NCI-H446 treated with DMSO at 0.1 percent for 48 hours (cell line): ENCODE results near the gene ATXN3.
A peak's percentile ranks its signal among the peaks of the same experiment; 100 is the strongest.
"Not testable (repeated sequence)": the region's sequence is repeated elsewhere in the genome, so short reads cannot be mapped to it uniquely, and the experiment has no call there.

ENCODE experiments used
- DNase-seq: peaks from one replicate; lab custom pipeline; 2025; lab: John Stamatoyannopoulos, UW

ATXN3 gene

GRCh38 chr14:92058006-92058917 lies 48.1 kb downstream of the ATXN3 start:
- no peak for DNase-seq

GRCh38 chr14:92049781-92050180 lies 56.6 kb downstream of the ATXN3 start:
- no peak for DNase-seq

- not testable (repeated sequence) for DNase-seq
These were observed 57.2 kb downstream of the ATXN3 start for GRCh38 chr14:92049221-92049620.

GRCh38 chr14:92045904-92046303 lies 60.5 kb downstream of the ATXN3 start:
- DNase-seq = not testable (repeated sequence)

GRCh38 chr14:92041766-92042165 lies 64.6 kb downstream of the ATXN3 start:
- DNase-seq = not testable (repeated sequence)

GRCh38 chr14:92041203-92041602 lies 65.2 kb downstream of the ATXN3 start:
- DNase-seq = no peak

GRCh38 chr14:92040431-92041051 lies 65.8 kb downstream of the ATXN3 start:
- DNase-seq = no peak

- peak; percentile 86 for DNase-seq
These were observed 66.5 kb downstream of the ATXN3 start, which contains the start of gene TRIP11 for GRCh38 chr14:92039719-92040430. Gene TRIP11, minus strand, starts transcription at chr14:92040059. Its CDS starts 374 bp downstream, at chr14:92039685.

GRCh38 chr14:92039063-92039718 lies 67.2 kb downstream of the ATXN3 start:
- peak; percentile 51 for DNase-seq

GRCh38 chr14:92037989-92038388 lies 68.4 kb downstream of the ATXN3 start:
- DNase-seq = no peak

GRCh38 chr14:92035890-92036289 lies 70.5 kb downstream of the ATXN3 start:
- DNase-seq = no peak

GRCh38 chr14:92033906-92034687 lies 72.3 kb downstream of the ATXN3 start:
- DNase-seq = no peak

- DNase-seq = no peak
These were observed 72.9 kb downstream of the ATXN3 start for GRCh38 chr14:92033433-92033832.

- DNase-seq = no peak
These were observed 79.7 kb downstream of the ATXN3 start for GRCh38 chr14:92026548-92027190.

GRCh38 chr14:92022036-92022435 lies 84.3 kb downstream of the ATXN3 start:
- DNase-seq = no peak

- no peak for DNase-seq
These were observed 84.9 kb downstream of the ATXN3 start for GRCh38 chr14:92021523-92021922.

GRCh38 chr14:92014040-92014439 lies 92.3 kb downstream of the ATXN3 start:
- no peak for DNase-seq

- DNase-seq = no peak
These were observed 94.1 kb downstream of the ATXN3 start for GRCh38 chr14:92012121-92012748.

- no peak for DNase-seq
These were observed 95.7 kb downstream of the ATXN3 start for GRCh38 chr14:92010644-92011043.

- no peak for DNase-seq
These were observed 96.8 kb downstream of the ATXN3 start for GRCh38 chr14:92009604-92010003.
